Keratinocyte (primary cell): ENCODE results near the gene SCN9A. TPM values are rescaled to one million over a fixed set of nuclear protein-coding genes. Genes with fewer than 3 reads are reported as not detected.
"Not testable (repeated sequence)": the region's sequence is repeated elsewhere in the genome, so short reads cannot be mapped to it uniquely, and the experiment has no call there.

Experiments used
- DNase-seq: peaks from one replicate; pipeline ENCODE4 v3.0.0-alpha.2; 2011; ENCODE audit warnings: low read depth, missing footprints, low spot score
- FAIRE-seq: peaks from 2 replicates; lab custom pipeline; 2011; peaks lifted over from hg19 to GRCh38; lab: Jason Lieb, UNC
- H2AFZ ChIP-seq: 2 replicates; pipeline ENCODE4 v1.6.0; 2012; ENCODE audit warnings: low read length, control low read depth, inconsistent platforms; ENCODE audit not compliant: control insufficient read depth
- H3K27ac ChIP-seq: 2 replicates; pipeline ENCODE4 v1.5.1; 2011; ENCODE audit warnings: low read length; ENCODE audit not compliant: control insufficient read depth, insufficient read depth
- H3K27me3 ChIP-seq: 3 replicates; pipeline ENCODE4 v1.6.0; 2011; ENCODE audit warnings: low read length; ENCODE audit not compliant: control insufficient read depth, insufficient read depth; ENCODE audit errors: extremely low read depth
- H3K36me3 ChIP-seq, 2 experiments: 2 replicates in 1 of 2; 3 replicates in 1 of 2; pipeline ENCODE4 v1.5.1; 2011; ENCODE audit warnings: low read length in 2 of 2, mild to moderate bottlenecking in 1 of 2; ENCODE audit not compliant: control insufficient read depth in 2 of 2, insufficient read depth in 2 of 2; ENCODE audit errors: extremely low read depth in 1 of 2
- H3K4me1 ChIP-seq: 3 replicates; pipeline ENCODE4 v1.5.1; 2011; ENCODE audit warnings: low read length; ENCODE audit not compliant: control insufficient read depth, insufficient read depth; ENCODE audit errors: extremely low read depth
- H3K4me2 ChIP-seq: 3 replicates; pipeline ENCODE4 v1.6.0; 2011; ENCODE audit warnings: low read depth, low read length; ENCODE audit not compliant: control insufficient read depth, insufficient read depth; ENCODE audit errors: extremely low read depth
- H3K4me3 ChIP-seq, 3 experiments: fragments of 200-600 bp in 1 of 3; sonication (generic) in 1 of 3; 2 replicates in 2 of 3; 3 replicates in 1 of 3; pipeline ENCODE4 v1.5.1; 2011 to 2016; ENCODE audit warnings: low read length in 3 of 3, mild to moderate bottlenecking in 3 of 3, control low read depth in 2 of 3, inconsistent platforms in 1 of 3, low read depth in 1 of 3, mixed read lengths in 1 of 3, mixed run types in 1 of 3, moderate library complexity in 1 of 3; ENCODE audit not compliant: control insufficient read depth in 2 of 3, insufficient read depth in 2 of 3; ENCODE audit errors: extremely low read depth in 1 of 3
- H3K79me2 ChIP-seq: 2 replicates; pipeline ENCODE4 v1.6.0; 2012; ENCODE audit warnings: low read length; ENCODE audit not compliant: control insufficient read depth, insufficient read depth
- H3K9ac ChIP-seq: 3 replicates; pipeline ENCODE4 v1.6.0; 2011; ENCODE audit warnings: low read length; ENCODE audit not compliant: control insufficient read depth, insufficient read depth; ENCODE audit errors: extremely low read depth
- H3K9me1 ChIP-seq: 3 replicates; pipeline ENCODE4 v1.6.0; 2011; ENCODE audit warnings: low read length; ENCODE audit not compliant: control insufficient read depth, insufficient read depth; ENCODE audit errors: extremely low read depth
- H3K9me3 ChIP-seq: 2 replicates; pipeline ENCODE4 v1.5.1; 2012; ENCODE audit warnings: low read depth, low read length; ENCODE audit not compliant: control insufficient read depth
- H4K20me1 ChIP-seq: 3 replicates; pipeline ENCODE4 v1.6.0; 2011; ENCODE audit warnings: low read length; ENCODE audit not compliant: control insufficient read depth, insufficient read depth; ENCODE audit errors: extremely low read depth
- CTCF ChIP-seq, 3 experiments: IDR thresholded peaks in 1 of 3; conservative IDR thresholded peaks in 1 of 3; optimal IDR thresholded peaks in 1 of 3; 2 replicates in 2 of 3; 3 replicates in 1 of 3; pipeline versions ENCODE3 to v1.5.1; 2011; ENCODE audit warnings: low read length in 3 of 3, mild to moderate bottlenecking in 3 of 3, moderate library complexity in 2 of 3, control low read depth in 1 of 3, inconsistent platforms in 1 of 3; ENCODE audit not compliant: insufficient read depth in 2 of 3; ENCODE audit errors: extremely low read depth in 1 of 3
- EZH2 ChIP-seq: IDR thresholded peaks from one replicate; pipeline ENCODE4 v1.6.1; 2012; ENCODE audit warnings: inconsistent platforms, mild to moderate bottlenecking, low read length, moderate library complexity
- dilution Hi-C: fragments of 300-500 bp; cut with MboI; formaldehyde crosslinking; loops from one replicate; pipeline ENCODE4 v1.7.0; 2020; ENCODE audit warnings: low sequenced_read_pairs; ENCODE audit not compliant: extremely low pct_ligation_motif_present
- polyA plus RNA-seq, 5 experiments: library from polyadenylated mRNA; depleted of rRNA in 3 of 5; stranded (reverse) in 3 of 5; stranded (forward) in 1 of 5; unstranded in 1 of 5; fragments of >200 nt; gene quantifications; 1 replicate in 1 of 5; 2 replicates in 3 of 5; 3 replicates in 1 of 5; pipeline versions ENCODE4 v1.2.1 to v1.2.3, GENCODE V29; 2011 to 2012; ENCODE audit warnings: missing spikeins in 2 of 5, low read depth in 1 of 5, low replicate concordance in 1 of 5

The SCN9A gene
- polyA plus RNA-seq, 1 donor (not counting 4 experiments of a cell fraction or from before 2014, with no cell fraction given): 0.10 TPM

GRCh38 chr2:166223298-166223697 is 152.4 kb downstream of the SCN9A start:
- H3K4me1 ChIP-seq: no peaks in the 10 kb centered on the region
- dilution Hi-C loops: no loop called here
- no peak for FAIRE-seq

GRCh38 chr2:166211079-166211478 is 164.7 kb downstream of the SCN9A start:
- Histone ChIP-seq H3K4me2 (no peak overlapping the region), H3K4me3 (no peak overlapping the region), H2AFZ (no peak overlapping the region), H3K27me3 (no peaks in the 10 kb centered on the region), H3K9me3 (no peaks in the 10 kb centered on the region), H3K4me1 (no peaks in the 10 kb centered on the region), H3K36me3 (no peaks in the 10 kb centered on the region), H4K20me1 (no peaks in the 10 kb centered on the region), H3K9me1 (no peaks in the 10 kb centered on the region), H3K79me2 (no peaks in the 10 kb centered on the region), H3K27ac (no peak overlapping the region), H3K9ac (no peak overlapping the region)
- DNase-seq: no peak
- FAIRE-seq: no peak
- TF ChIP-seq CTCF (optimal IDR thresholded peaks at IDR 0.05 in 1 of 3, IDR thresholded peaks at IDR 0.05 in 1 of 3, conservative IDR thresholded peaks at IDR 0.05 in 1 of 3; ENCODE audit: extremely low read depth in 1 of 3, insufficient read depth in 2 of 3, low read length in 3 of 3) (no peak), EZH2 (no peak)
- dilution Hi-C loops: no loop called here

More at GRCh38 chr2:166223298-166223697, 152.4 kb downstream of the SCN9A start:
- H3K9ac ChIP-seq: no peak overlapping the region
- H3K27me3 ChIP-seq: no peaks in the 10 kb centered on the region
- H3K79me2 ChIP-seq: no peaks in the 10 kb centered on the region
- no peak overlapping the region for H3K27ac ChIP-seq
- DNase-seq: no peak
- H3K9me1 ChIP-seq: no peaks in the 10 kb centered on the region
- TF ChIP-seq CTCF (optimal IDR thresholded peaks at IDR 0.05 in 1 of 3, IDR thresholded peaks at IDR 0.05 in 1 of 3, conservative IDR thresholded peaks at IDR 0.05 in 1 of 3; ENCODE audit: extremely low read depth in 1 of 3, insufficient read depth in 2 of 3, low read length in 3 of 3) (no peak), EZH2 (no peak)
- H3K9me3 ChIP-seq: no peaks in the 10 kb centered on the region
- H4K20me1 ChIP-seq: no peaks in the 10 kb centered on the region
- no peak overlapping the region for H2AFZ ChIP-seq
- no peak overlapping the region for H3K4me3 ChIP-seq
- H3K36me3 ChIP-seq: no peaks in the 10 kb centered on the region
- no peak overlapping the region for H3K4me2 ChIP-seq

- H3K9me3 ChIP-seq, dilution Hi-C loops, H3K27me3 ChIP-seq, H3K4me3 ChIP-seq, H4K20me1 ChIP-seq, FAIRE-seq, H2AFZ ChIP-seq, H3K9ac ChIP-seq, H3K4me2 ChIP-seq, H3K9me1 ChIP-seq, H3K36me3 ChIP-seq, H3K27ac ChIP-seq, H3K4me1 ChIP-seq, H3K79me2 ChIP-seq, DNase-seq: not testable (repeated sequence)
Measured at GRCh38 chr2:166209944-166210343, 165.8 kb downstream of the SCN9A start.

DNA sequence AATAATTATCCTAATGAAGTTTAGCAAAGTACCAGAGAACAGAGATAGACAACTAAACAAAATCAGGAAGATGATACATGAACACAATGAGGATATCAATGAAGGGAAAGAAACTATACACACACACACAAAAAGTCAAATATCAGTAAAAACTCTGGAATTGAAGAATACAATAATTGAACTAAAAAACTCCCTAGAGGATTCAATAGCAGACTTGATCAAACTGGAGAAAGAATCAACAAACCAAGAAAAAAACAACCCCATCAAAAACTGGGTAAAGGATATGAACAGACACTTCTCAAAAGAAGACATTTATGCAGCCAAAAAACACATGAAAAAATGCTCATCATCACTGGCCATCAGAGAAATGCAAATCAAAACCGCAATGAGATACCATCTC is 166.4 kb downstream of the SCN9A start:
- dilution Hi-C loops, H3K27ac ChIP-seq, FAIRE-seq, H3K4me2 ChIP-seq, H3K4me3 ChIP-seq, H3K79me2 ChIP-seq, H3K9me1 ChIP-seq, DNase-seq, H3K36me3 ChIP-seq, H3K4me1 ChIP-seq, H2AFZ ChIP-seq, H3K9ac ChIP-seq, H4K20me1 ChIP-seq, H3K9me3 ChIP-seq, H3K27me3 ChIP-seq: not testable (repeated sequence)
